ENCODE data around the gene UGT3A2.

The UGT3A2 gene

GRCh38 chr5:36047384-36048160 lies 19.1 kb downstream of the UGT3A2 start:
- Histone ChIP-seq H3K9me3 (ENCODE audit: insufficient read depth, low read length) (no peaks in the 10 kb centered on the region), H3K4me3 (ENCODE audit: insufficient read depth, low read length, poor library complexity, severe bottlenecking) (no peak overlapping the region), H3K9ac (ENCODE audit: low read length) (no peak overlapping the region), H3F3A (ENCODE audit: insufficient read depth) (no peaks in the 10 kb centered on the region), H3K4me2 (ENCODE audit: low read depth, low read length, poor library complexity, severe bottlenecking) (no peak overlapping the region), H3K27ac (ENCODE audit: low read depth, low read length) (no peak overlapping the region), H3K79me2 (ENCODE audit: insufficient read depth, low read length) (no peaks in the 10 kb centered on the region), H3K36me3 (ENCODE audit: low read length) (no peaks in the 10 kb centered on the region), H3K27me3 (ENCODE audit: low read length) (no peaks in the 10 kb centered on the region), H4K20me1 (ENCODE audit: low read depth, low read length) (no peaks in the 10 kb centered on the region), H3K9me2 (replicated peaks; ENCODE audit: insufficient read depth, low read length) (no peaks in the 10 kb centered on the region), H2AFZ (ENCODE audit: low read depth, low read length, severe bottlenecking) (no peak overlapping the region)
- TF ChIP-seq EZH2phosphoT487 (conservative IDR thresholded peaks at IDR 0.05; ENCODE audit: low read length) (no peak), CTCF (IDR thresholded peaks at IDR 0.05; ENCODE audit: insufficient read depth, low read length, poor library complexity, severe bottlenecking) (no peak)

GRCh38 chr5:36045895-36046294 lies 20.8 kb downstream of the UGT3A2 start:
- Histone ChIP-seq H3K27ac (ENCODE audit: low read depth, low read length) (no peak overlapping the region), H3K36me3 (ENCODE audit: low read length) (no peaks in the 10 kb centered on the region), H3K9me2 (replicated peaks; ENCODE audit: insufficient read depth, low read length) (no peaks in the 10 kb centered on the region), H3K79me2 (ENCODE audit: insufficient read depth, low read length) (no peaks in the 10 kb centered on the region), H2AFZ (ENCODE audit: low read depth, low read length, severe bottlenecking) (no peak overlapping the region), H3F3A (ENCODE audit: insufficient read depth) (no peaks in the 10 kb centered on the region), H4K20me1 (ENCODE audit: low read depth, low read length) (no peaks in the 10 kb centered on the region), H3K9ac (ENCODE audit: low read length) (no peak overlapping the region), H3K4me3 (ENCODE audit: insufficient read depth, low read length, poor library complexity, severe bottlenecking) (no peak overlapping the region), H3K27me3 (ENCODE audit: low read length) (no peaks in the 10 kb centered on the region), H3K4me2 (ENCODE audit: low read depth, low read length, poor library complexity, severe bottlenecking) (no peak overlapping the region), H3K9me3 (ENCODE audit: insufficient read depth, low read length) (no peaks in the 10 kb centered on the region)
- no peak for TF ChIP-seq CTCF (IDR thresholded peaks at IDR 0.05; ENCODE audit: insufficient read depth, low read length, poor library complexity, severe bottlenecking)
- TF ChIP-seq EZH2phosphoT487 (conservative IDR thresholded peaks at IDR 0.05; ENCODE audit: low read length): no peak

- H3K79me2 ChIP-seq (ENCODE audit: insufficient read depth, low read length): no peaks in the 10 kb centered on the region
- TF ChIP-seq EZH2phosphoT487 (conservative IDR thresholded peaks at IDR 0.05; ENCODE audit: low read length) (no peak), CTCF (IDR thresholded peaks at IDR 0.05; ENCODE audit: insufficient read depth, low read length, poor library complexity, severe bottlenecking) (no peak)
- H3K4me3 ChIP-seq (ENCODE audit: insufficient read depth, low read length, poor library complexity, severe bottlenecking): no peak overlapping the region
- H3K9me3 ChIP-seq (ENCODE audit: insufficient read depth, low read length): no peaks in the 10 kb centered on the region
- H3K9me2 ChIP-seq (replicated peaks; ENCODE audit: insufficient read depth, low read length): no peaks in the 10 kb centered on the region
- H2AFZ ChIP-seq (ENCODE audit: low read depth, low read length, severe bottlenecking): no peak overlapping the region
- no peak overlapping the region for H3K27ac ChIP-seq (ENCODE audit: low read depth, low read length)
- H3K36me3 ChIP-seq (ENCODE audit: low read length): no peaks in the 10 kb centered on the region
- H4K20me1 ChIP-seq (ENCODE audit: low read depth, low read length): no peaks in the 10 kb centered on the region
- H3K9ac ChIP-seq (ENCODE audit: low read length): no peak overlapping the region
- H3F3A ChIP-seq (ENCODE audit: insufficient read depth): no peaks in the 10 kb centered on the region
- H3K27me3 ChIP-seq (ENCODE audit: low read length): no peaks in the 10 kb centered on the region
- no peak overlapping the region for H3K4me2 ChIP-seq (ENCODE audit: low read depth, low read length, poor library complexity, severe bottlenecking)
These were observed 25.2 kb downstream of the UGT3A2 start for GRCh38 chr5:36041537-36041845.
